Testis (tissue), 3 donors: ENCODE measurements around the gene NCMAP. TPM values are rescaled to one million over a fixed set of nuclear protein-coding genes. Genes with fewer than 3 reads are reported as not detected.

Experiments used
- DNase-seq: peaks from one replicate; pipeline ENCODE4 v3.0.0-alpha.2; 2019
- H3K27ac ChIP-seq, 2 donors: fragments of 200-600 bp; sonication (generic); one replicate each; pipeline ENCODE4 v1.5.1; 2019
- H3K27me3 ChIP-seq: fragments of 200-600 bp; sonication (generic); one replicate; pipeline ENCODE4 v1.5.1; 2019
- H3K36me3 ChIP-seq: fragments of 200-600 bp; sonication (generic); one replicate; pipeline ENCODE4 v1.5.1; 2017; ENCODE audit warnings: low read depth; ENCODE audit errors: missing control alignments
- H3K4me1 ChIP-seq: fragments of 200-600 bp; sonication (generic); one replicate; pipeline ENCODE4 v1.5.1; 2019
- H3K4me3 ChIP-seq, 2 donors: fragments of 200-600 bp; sonication (generic); one replicate each; pipeline ENCODE4 v1.5.1; 2017 to 2019
- H3K9me3 ChIP-seq: fragments of 200-600 bp; sonication (generic); one replicate; pipeline ENCODE4 v1.5.1; 2017
- CTCF ChIP-seq, 3 experiments: fragments of 450-650 bp in 2 of 3; fragments of 200-600 bp in 1 of 3; sonication (generic) in 1 of 3; IDR thresholded peaks; one replicate each; pipeline ENCODE4 v1.5.1; 2016 to 2019; ENCODE audit warnings: antibody characterized with exemption in 3 of 3, mild to moderate bottlenecking in 2 of 3, moderate library complexity in 1 of 3
- POLR2A ChIP-seq: fragments of 450-650 bp; IDR thresholded peaks from one replicate; pipeline ENCODE4 v1.6.1; 2017; ENCODE audit warnings: antibody characterized with exemption, mild to moderate bottlenecking, moderate library complexity
- WGBS, 2 donors: methylation state at CpG; one replicate each; pipeline ENCODE4 v1.1.5; 2018; 5-methylcytosine and 5-hydroxymethylcytosine counted together
- intact Hi-C: fragments of 100-400 bp; cut with DNase I; formaldehyde crosslinking; loops from one replicate; pipeline ENCODE4 v1.15.1; 2023; ENCODE audit warnings: low total_unique reads
- polyA plus RNA-seq: library from polyadenylated mRNA; stranded (reverse); fragments of 350-450 nt; fragmentation: Illumina TruSeq; extraction: RNeasy Lipid Tissue Mini Kit (QIAGEN cat#74804); gene quantifications from one replicate; pipeline ENCODE4 v1.2.3, GENCODE V29; 2014; ENCODE audit warnings: low read depth, low replicate concordance; ENCODE audit not compliant: insufficient read depth
- total RNA-seq, 2 donors: library from RNA; depleted of rRNA; stranded (reverse); fragments of >200 nt; gene quantifications; one replicate each; pipeline ENCODE4 v1.2.3, GENCODE V29; 2016

The NCMAP gene
- total and polyA plus RNA-seq, 3 donors from 2014 or later, result 0.24 to 1.1 (median 0.26) TPM

- no peaks in the 10 kb centered on the region for H3K9me3 ChIP-seq
- peak; percentile 100 for DNase-seq
- peak within 1 kb of the TSS; percentile 95 to 97 for H3K27ac ChIP-seq
- H3K4me3 ChIP-seq, result peak within 1 kb of the TSS; percentile 97 to 99
- WGBS, 2 donors, result 0% methylated on average over 10 to 50 of the region's 95 CpGs
- peaks cover 20% of the 10 kb centered on the region for H3K4me1 ChIP-seq
- no peaks in the 10 kb centered on the region for H3K36me3 ChIP-seq
- H3K27me3 ChIP-seq, result no peaks in the 10 kb centered on the region
- TF ChIP-seq CTCF (IDR thresholded peaks at IDR 0.05), result peak in 1 of 3 experiments; percentile 23
- peak; percentile 100 for TF ChIP-seq POLR2A
- intact Hi-C loops, result no loop called here
Measured at GRCh38 chr1:24642481-24643362, 86.8 kb downstream of the NCMAP start, which contains the start of gene SRRM1. TSS of gene SRRM1 (plus strand) at chr1:24643302. CDS start at chr1:24643327, 25 bp downstream.

- Histone ChIP-seq H3K4me1 (peaks cover 20% of the 10 kb centered on the region), H3K4me3 (peak overlapping the region; percentile 97 to 99), H3K9me3 (no peaks in the 10 kb centered on the region), H3K27ac (peak overlapping the region; percentile 95 to 97), H3K36me3 (no peaks in the 10 kb centered on the region), H3K27me3 (no peaks in the 10 kb centered on the region)
- no peak for TF ChIP-seq CTCF (IDR thresholded peaks at IDR 0.05)
- TF ChIP-seq POLR2A, result no peak
- 0% methylated on average over 21 to 43 of the region's 53 CpGs for WGBS, 2 donors
- intact Hi-C loops, result no loop called here
- DNase-seq, result no peak
Measured at GRCh38 chr1:24643363-24644099, 87.6 kb downstream of the NCMAP start.

GRCh38 chr1:24644100-24644384 is 88.2 kb downstream of the NCMAP start:
- DNase-seq, result no peak
- intact Hi-C loops, result no loop called here
- Histone ChIP-seq H3K27ac (peak overlapping the region; percentile 95 to 97), H3K9me3 (no peaks in the 10 kb centered on the region), H3K4me1 (peaks cover 20% of the 10 kb centered on the region), H3K4me3 (peak overlapping the region; percentile 97 to 99), H3K27me3 (no peaks in the 10 kb centered on the region), H3K36me3 (no peaks in the 10 kb centered on the region)
- 0 to 1% methylated on average over 9 of the region's 9 CpGs for WGBS, 2 donors
- TF ChIP-seq CTCF (IDR thresholded peaks at IDR 0.05) (no peak), POLR2A (no peak)

- Histone ChIP-seq H3K9me3 (no peaks in the 10 kb centered on the region), H3K36me3 (no peaks in the 10 kb centered on the region), H3K27me3 (no peaks in the 10 kb centered on the region), H3K4me1 (peaks cover 13% of the 10 kb centered on the region), H3K4me3 (no peak overlapping the region), H3K27ac (no peak overlapping the region)
- no peak for DNase-seq
- TF ChIP-seq POLR2A (no peak), CTCF (IDR thresholded peaks at IDR 0.05) (no peak)
- WGBS, 2 donors, result 93 to 95% methylated on average over 5 of the region's 5 CpGs
- intact Hi-C loops, result no loop called here
Measured at GRCh38 chr1:24648919-24649318, 93.0 kb downstream of the NCMAP start.
